Activated naive CD4-positive, alpha-beta T cell treated with anti-CD3 and anti-CD28 coated beads, Interleukin-2, amount 50 U/mL, for 24 hours (primary cell): ENCODE data around the gene PCDH7.

Experiments
- H3K27ac Mint-ChIP-seq: one replicate; pipeline ENCODE4 v1.8.0; 2021; ENCODE audit warnings: mild to moderate bottlenecking, mixed read lengths
- H3K27me3 Mint-ChIP-seq: one replicate; pipeline ENCODE4 v1.8.0; 2021; ENCODE audit warnings: mixed read lengths
- H3K36me3 Mint-ChIP-seq: one replicate; pipeline ENCODE4 v1.8.0; 2021; ENCODE audit warnings: mixed read lengths
- H3K4me1 Mint-ChIP-seq: one replicate; pipeline ENCODE4 v1.8.0; 2021; ENCODE audit warnings: mixed read lengths
- H3K4me3 Mint-ChIP-seq: one replicate; pipeline ENCODE4 v1.8.0; 2021; ENCODE audit warnings: mild to moderate bottlenecking, mixed read lengths
- H3K9me3 Mint-ChIP-seq: one replicate; pipeline ENCODE4 v1.8.0; 2021; ENCODE audit warnings: mixed read lengths

The PCDH7 gene

DNA sequence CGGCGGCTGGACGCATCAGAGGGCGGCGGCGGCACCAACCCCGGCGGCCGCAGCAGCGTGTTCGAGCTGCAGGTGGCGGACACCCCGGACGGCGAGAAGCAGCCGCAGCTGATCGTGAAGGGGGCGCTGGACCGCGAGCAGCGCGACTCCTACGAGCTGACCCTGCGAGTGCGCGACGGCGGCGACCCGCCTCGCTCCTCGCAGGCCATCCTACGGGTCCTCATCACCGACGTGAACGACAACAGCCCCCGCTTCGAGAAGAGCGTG lies 1.9 kb downstream of the PCDH7 start:
- peaks cover 46% of the 10 kb centered on the region for H3K27me3 Mint-ChIP-seq
- no peak overlapping the region for H3K4me3 Mint-ChIP-seq
- H3K9me3 Mint-ChIP-seq, result no peaks in the 10 kb centered on the region
- H3K27ac Mint-ChIP-seq, result no peak overlapping the region
- no peaks in the 10 kb centered on the region for H3K36me3 Mint-ChIP-seq
- H3K4me1 Mint-ChIP-seq, result peaks cover 33% of the 10 kb centered on the region

DNA sequence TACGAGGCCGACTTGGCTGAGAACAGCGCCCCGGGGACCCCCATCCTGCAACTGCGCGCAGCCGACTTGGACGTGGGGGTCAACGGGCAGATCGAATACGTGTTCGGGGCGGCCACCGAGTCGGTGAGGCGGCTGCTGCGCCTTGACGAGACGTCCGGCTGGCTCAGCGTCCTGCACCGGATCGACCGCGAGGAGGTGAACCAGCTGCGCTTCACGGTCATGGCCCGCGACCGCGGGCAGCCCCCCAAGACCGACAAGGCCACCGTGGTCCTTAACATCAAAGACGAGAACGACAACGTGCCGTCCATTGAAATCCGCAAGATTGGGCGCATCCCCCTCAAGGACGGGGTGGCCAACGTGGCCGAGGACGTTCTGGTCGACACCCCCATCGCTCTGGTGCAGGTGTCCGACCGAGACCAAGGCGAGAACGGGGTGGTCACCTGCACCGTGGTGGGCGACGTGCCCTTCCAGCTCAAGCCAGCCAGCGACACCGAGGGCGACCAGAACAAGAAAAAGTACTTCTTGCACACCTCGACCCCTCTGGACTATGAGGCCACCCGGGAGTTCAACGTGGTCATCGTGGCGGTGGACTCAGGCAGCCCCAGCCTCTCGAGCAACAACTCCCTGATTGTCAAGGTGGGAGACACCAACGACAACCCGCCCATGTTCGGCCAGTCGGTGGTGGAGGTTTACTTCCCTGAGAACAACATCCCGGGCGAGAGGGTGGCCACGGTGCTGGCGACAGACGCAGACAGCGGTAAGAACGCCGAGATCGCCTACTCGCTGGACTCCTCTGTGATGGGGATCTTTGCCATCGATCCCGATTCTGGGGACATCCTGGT lies 2.4 kb downstream of the PCDH7 start:
- Mint-ChIP-seq H3K4me3 (no peak overlapping the region), H3K9me3 (no peaks in the 10 kb centered on the region), H3K36me3 (no peaks in the 10 kb centered on the region), H3K27ac (no peak overlapping the region), H3K4me1 (peaks cover 29% of the 10 kb centered on the region), H3K27me3 (peaks cover 42% of the 10 kb centered on the region)

DNA sequence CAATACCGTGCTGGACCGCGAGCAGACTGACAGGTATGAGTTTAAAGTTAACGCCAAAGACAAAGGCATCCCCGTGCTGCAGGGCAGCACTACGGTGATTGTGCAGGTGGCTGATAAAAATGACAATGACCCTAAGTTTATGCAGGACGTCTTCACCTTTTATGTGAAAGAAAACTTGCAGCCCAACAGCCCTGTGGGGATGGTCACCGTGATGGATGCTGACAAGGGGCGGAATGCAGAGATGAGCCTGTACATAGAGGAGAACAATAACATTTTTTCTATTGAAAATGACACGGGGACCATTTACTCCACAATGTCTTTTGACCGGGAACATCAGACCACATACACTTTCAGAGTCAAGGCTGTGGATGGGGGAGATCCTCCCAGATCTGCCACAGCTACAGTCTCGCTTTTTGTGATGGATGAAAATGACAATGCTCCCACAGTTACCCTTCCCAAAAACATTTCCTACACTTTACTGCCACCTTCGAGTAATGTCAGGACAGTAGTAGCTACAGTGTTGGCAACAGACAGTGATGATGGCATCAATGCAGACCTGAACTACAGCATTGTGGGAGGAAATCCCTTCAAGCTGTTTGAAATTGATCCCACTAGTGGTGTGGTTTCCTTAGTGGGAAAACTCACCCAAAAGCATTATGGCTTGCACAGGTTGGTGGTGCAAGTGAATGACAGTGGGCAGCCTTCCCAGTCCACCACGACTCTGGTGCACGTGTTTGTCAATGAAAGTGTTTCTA lies 3.2 kb downstream of the PCDH7 start:
- peaks cover 24% of the 10 kb centered on the region for H3K4me1 Mint-ChIP-seq
- H3K36me3 Mint-ChIP-seq, result no peaks in the 10 kb centered on the region
- no peak overlapping the region for H3K27ac Mint-ChIP-seq
- peaks cover 38% of the 10 kb centered on the region for H3K27me3 Mint-ChIP-seq
- H3K4me3 Mint-ChIP-seq, result no peak overlapping the region
- no peaks in the 10 kb centered on the region for H3K9me3 Mint-ChIP-seq

DNA sequence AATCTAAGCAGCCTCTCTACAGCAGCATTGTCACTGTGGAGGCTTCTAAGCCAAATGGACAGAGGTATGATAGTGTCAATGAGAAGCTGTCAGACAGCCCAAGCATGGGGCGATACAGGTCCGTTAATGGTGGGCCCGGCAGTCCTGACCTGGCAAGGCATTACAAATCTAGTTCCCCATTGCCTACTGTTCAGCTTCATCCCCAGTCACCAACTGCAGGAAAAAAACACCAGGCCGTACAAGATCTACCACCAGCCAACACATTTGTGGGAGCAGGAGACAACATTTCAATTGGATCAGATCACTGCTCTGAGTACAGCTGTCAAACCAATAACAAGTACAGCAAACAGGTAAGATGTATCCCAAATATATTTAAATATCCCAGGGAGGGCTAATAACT lies 4.1 kb downstream of the PCDH7 start:
- Mint-ChIP-seq H3K9me3 (no peaks in the 10 kb centered on the region), H3K4me3 (no peak overlapping the region), H3K36me3 (no peaks in the 10 kb centered on the region), H3K4me1 (peaks cover 15% of the 10 kb centered on the region), H3K27ac (no peak overlapping the region), H3K27me3 (peaks cover 30% of the 10 kb centered on the region)

DNA sequence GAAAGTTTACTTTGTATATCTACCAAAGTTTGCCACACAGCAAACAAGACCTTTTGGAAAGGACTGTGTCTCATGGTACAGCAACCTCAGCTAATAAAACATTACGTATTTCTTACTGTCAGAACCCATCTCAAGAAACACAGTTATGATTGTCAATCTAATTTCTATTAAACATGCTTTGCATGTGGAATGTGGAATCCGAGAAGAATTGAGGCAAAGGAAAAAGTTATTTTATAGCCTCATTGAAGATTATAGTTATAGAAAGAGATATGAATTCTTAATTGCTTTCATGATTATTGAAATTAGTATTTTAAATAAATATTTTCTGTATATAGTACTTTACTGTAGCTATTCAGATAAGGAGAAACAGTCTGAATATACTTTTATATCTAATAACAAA lies 5.4 kb downstream of the PCDH7 start:
- H3K36me3 Mint-ChIP-seq, result no peaks in the 10 kb centered on the region
- no peak overlapping the region for H3K27ac Mint-ChIP-seq
- H3K4me3 Mint-ChIP-seq, result no peak overlapping the region
- peaks cover 5% of the 10 kb centered on the region for H3K4me1 Mint-ChIP-seq
- H3K9me3 Mint-ChIP-seq, result no peaks in the 10 kb centered on the region
- H3K27me3 Mint-ChIP-seq, result peaks cover 24% of the 10 kb centered on the region

DNA sequence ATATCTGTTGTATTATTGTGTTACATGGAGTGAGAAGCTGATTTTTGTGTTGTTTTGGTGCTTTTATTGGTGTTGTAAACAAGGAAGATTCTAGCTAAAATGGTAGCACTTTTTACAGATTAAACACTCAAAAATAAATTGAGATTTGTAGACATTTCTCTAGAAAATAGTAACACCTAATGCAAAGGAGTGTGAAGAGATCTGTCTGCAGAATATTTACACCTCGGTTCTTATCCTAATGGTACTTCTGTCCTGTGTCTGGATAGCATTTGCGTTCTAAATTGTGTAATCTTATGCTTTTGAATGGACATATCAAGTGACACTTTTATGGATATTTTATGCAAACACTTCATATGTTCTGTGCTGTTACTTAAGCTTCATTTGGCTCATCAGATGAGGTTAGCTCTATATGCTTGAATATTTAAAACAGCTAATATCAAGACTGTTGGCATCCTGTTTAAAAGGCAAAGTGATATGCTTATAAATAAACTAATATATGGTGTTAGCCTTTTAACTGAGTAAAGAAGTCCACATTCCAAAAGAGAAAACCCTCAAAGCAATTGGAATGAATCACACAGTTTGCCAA lies 6.0 kb downstream of the PCDH7 start:
- Mint-ChIP-seq H3K4me3 (no peak overlapping the region), H3K27me3 (peaks cover 21% of the 10 kb centered on the region), H3K4me1 (no peaks in the 10 kb centered on the region), H3K27ac (no peak overlapping the region), H3K36me3 (no peaks in the 10 kb centered on the region), H3K9me3 (no peaks in the 10 kb centered on the region)

DNA sequence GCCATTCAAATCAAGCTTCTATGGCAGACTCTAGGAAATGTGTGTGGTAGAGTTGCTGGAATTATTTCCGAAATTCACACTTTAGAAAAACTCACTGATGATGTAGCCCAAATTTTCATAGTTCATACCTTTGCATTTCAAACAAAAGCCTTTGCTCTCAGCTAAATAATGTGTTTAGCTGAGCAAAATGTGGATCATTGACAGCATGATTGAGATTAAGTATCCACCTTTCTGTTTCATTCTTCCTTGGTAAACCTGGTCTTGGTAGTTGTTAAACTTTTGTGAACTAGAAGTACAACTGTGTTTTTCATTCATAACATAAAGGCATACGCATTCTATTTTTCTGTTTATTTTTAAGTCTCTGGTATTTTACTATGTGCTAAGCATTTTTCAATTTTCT lies 7.2 kb downstream of the PCDH7 start:
- Mint-ChIP-seq H3K9me3 (no peaks in the 10 kb centered on the region), H3K27ac (no peak overlapping the region), H3K4me1 (no peaks in the 10 kb centered on the region), H3K4me3 (no peak overlapping the region), H3K36me3 (no peaks in the 10 kb centered on the region), H3K27me3 (peaks cover 20% of the 10 kb centered on the region)

DNA sequence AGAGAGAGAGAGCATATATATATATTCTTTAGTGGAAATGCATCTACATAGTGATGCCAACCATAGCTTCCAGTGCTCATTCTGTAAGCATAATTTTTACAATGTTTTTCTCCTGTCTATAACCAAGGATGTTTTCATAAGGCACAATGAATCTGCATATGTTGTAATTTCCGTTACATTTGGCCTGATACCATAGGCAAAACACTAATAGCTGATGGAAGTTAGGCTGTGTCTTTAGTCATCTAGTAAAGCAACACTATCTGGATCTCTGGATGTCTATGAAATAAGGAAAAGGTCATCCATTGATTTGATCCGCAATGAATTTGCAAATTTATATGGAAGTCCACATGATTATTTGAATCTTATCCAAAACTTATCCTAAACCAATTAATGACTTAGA lies 8.1 kb downstream of the PCDH7 start:
- Mint-ChIP-seq H3K9me3 (no peaks in the 10 kb centered on the region), H3K4me1 (no peaks in the 10 kb centered on the region), H3K4me3 (no peak overlapping the region), H3K27ac (no peak overlapping the region), H3K36me3 (no peaks in the 10 kb centered on the region), H3K27me3 (peaks cover 11% of the 10 kb centered on the region)

DNA sequence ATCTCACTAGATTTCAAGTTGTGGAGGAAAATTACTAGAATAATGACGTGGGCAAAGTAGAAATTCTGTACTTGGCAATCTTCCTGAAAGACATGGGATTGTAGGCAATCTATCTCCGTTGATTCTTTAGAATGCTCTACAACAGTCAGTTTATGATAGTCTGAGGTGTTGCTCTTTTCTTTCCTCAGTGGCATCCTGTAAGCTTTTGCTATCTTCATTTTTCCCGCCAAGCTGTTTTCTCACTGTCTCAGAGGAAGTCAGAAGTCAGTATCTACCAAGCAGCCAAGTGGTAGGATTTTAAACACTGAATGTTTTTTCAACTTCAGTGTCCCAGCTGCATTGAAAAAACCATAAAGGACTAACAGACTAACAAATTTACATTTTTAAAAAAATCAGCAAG lies 23.7 kb downstream of the PCDH7 start:
- Mint-ChIP-seq H3K27ac (no peak overlapping the region), H3K9me3 (peaks cover 2% of the 10 kb centered on the region), H3K36me3 (no peaks in the 10 kb centered on the region), H3K27me3 (no peaks in the 10 kb centered on the region), H3K4me3 (no peak overlapping the region), H3K4me1 (no peaks in the 10 kb centered on the region)

DNA sequence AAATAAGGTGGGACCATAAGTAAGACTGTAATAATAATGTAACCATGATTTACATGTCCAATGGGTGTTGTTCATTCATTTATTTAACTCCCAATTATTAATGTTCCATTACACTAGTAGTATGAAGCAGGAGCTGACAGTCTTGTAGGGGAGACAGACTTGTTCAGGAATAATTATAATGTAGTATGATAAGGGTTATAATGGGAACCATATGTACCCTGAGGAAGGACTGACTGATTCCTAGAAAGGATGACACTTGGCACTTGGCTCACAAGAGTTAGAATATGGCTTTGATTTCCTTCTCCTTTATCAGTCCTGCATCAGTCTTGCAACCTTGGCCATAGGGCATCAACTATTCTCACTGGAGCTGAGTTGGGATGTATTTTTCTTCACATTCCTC lies 24.2 kb downstream of the PCDH7 start:
- Mint-ChIP-seq H3K9me3 (peaks cover 5% of the 10 kb centered on the region), H3K4me3 (no peak overlapping the region), H3K4me1 (no peaks in the 10 kb centered on the region), H3K27me3 (no peaks in the 10 kb centered on the region), H3K36me3 (no peaks in the 10 kb centered on the region), H3K27ac (no peak overlapping the region)

DNA sequence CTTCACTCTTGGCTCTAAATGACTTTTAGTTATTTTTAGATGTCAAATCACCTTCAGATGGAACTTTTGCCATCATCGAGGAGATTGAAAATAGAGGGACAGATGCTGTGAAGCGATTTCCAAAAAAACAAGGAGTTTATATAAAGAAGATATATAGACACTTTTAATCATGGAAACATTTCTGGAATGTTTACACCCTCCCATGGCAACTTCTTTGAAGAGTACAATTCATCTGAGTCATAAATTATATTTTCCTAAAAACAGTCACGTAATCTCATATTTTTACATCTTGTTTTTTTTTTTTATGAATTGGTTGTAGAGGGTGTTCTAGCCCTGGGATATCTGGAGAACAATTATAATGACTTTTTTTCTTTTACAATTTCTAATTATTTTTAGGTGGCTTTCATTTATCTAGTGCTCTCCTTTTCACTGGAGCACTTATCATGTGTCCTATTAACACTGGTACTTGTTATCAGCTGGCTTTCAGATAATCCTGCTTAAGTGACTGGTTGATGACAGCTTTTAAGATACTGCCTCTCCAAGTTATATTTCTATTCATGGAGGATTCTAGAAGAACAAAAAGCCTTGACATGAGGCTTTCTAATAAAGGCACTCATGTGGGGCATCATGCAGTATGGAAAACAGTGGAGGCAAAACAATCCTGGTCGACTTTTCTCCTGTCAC lies 24.9 kb downstream of the PCDH7 start:
- no peaks in the 10 kb centered on the region for H3K4me1 Mint-ChIP-seq
- no peak overlapping the region for H3K4me3 Mint-ChIP-seq
- no peak overlapping the region for H3K27ac Mint-ChIP-seq
- no peaks in the 10 kb centered on the region for H3K36me3 Mint-ChIP-seq
- H3K27me3 Mint-ChIP-seq, result no peaks in the 10 kb centered on the region
- peaks cover 5% of the 10 kb centered on the region for H3K9me3 Mint-ChIP-seq

DNA sequence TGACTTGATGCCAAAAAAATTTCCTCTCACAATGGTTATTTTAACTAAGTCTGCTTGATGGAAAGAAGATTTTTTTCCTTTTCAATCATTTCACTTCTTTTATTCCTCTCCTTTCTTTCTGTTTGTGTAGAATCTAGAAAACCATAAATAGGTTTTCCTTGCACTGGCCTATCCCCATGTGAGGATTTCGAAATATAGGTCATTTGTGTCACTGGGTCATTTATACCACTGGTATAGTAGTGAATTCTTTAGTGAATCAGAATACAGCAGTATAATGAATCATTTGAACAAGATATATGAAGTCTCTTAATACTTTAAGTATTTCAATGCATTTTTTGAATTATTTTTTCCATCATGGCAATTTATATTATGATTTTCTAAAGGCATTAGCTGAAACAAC lies 26.6 kb downstream of the PCDH7 start:
- no peak overlapping the region for H3K27ac Mint-ChIP-seq

DNA sequence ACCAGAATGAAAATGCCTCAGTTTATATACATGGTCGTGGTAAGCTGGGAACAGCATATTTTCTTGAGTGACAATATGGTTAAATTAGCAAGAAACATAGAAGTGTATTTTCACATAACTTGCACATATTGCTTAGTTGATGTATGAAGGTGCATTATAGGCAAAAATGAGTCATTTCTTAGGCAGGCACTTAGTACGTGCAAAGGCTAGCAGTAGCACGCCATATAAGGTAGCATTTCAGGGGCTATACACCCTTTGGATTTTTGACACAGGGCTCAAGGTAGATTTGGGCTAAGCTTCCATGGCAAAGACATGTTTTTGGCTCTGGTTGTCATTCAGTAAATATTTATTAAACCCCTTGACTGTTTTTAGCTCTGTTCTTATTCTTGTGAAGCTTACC lies 33.1 kb downstream of the PCDH7 start:
- H3K4me3 Mint-ChIP-seq, result no peak overlapping the region
- H3K27me3 Mint-ChIP-seq, result no peaks in the 10 kb centered on the region
- H3K27ac Mint-ChIP-seq, result no peak overlapping the region
- no peaks in the 10 kb centered on the region for H3K4me1 Mint-ChIP-seq
- H3K9me3 Mint-ChIP-seq, result peaks cover 5% of the 10 kb centered on the region
- H3K36me3 Mint-ChIP-seq, result no peaks in the 10 kb centered on the region

More for the DNA sequence above, 26.6 kb downstream of the PCDH7 start:
- Mint-ChIP-seq H3K27me3 (no peaks in the 10 kb centered on the region), H3K9me3 (peaks cover 5% of the 10 kb centered on the region), H3K36me3 (no peaks in the 10 kb centered on the region), H3K4me3 (no peak overlapping the region), H3K4me1 (no peaks in the 10 kb centered on the region)

DNA sequence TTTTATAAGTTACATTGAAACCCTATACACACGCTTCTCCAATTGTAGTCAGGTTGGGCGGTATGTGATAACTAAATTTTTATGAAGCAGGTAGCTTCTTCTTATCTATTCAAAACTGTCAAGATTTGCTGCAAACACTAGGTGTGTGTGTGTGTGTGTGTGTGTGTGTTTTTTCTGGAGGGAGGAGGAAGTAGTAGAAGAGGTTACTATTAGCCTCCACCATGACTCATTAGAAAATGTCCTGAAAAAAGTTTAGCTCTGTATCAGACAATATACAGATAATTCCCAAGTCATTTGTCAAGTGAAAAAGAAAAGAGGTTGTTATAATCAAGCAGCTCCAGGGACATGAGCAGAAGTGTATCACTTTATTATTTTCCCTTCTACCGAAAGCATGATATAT lies 33.9 kb downstream of the PCDH7 start:
- Mint-ChIP-seq H3K4me1 (no peaks in the 10 kb centered on the region), H3K9me3 (peaks cover 2% of the 10 kb centered on the region), H3K27ac (no peak overlapping the region), H3K4me3 (no peak overlapping the region), H3K36me3 (no peaks in the 10 kb centered on the region), H3K27me3 (no peaks in the 10 kb centered on the region)

DNA sequence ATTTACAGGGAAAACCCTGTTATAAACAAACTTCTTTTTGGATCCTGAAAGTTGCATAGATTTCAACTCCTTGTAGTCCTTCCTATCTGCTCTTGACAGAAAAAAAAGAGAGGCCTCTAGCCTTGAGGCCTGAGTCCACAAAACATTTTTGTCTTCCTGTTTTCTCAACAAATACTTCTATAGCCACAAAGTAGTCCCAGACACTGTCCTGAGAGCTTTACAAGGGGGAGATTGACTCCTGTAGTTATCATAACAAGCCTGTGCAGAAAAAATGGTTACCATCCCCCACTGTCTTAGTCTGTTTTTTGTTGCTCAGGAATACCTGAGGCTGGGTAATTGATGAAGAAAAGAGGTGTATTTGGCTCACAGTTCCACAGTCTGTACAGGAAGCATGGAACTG lies 35.2 kb downstream of the PCDH7 start:
- Mint-ChIP-seq H3K4me1 (no peaks in the 10 kb centered on the region), H3K9me3 (no peaks in the 10 kb centered on the region), H3K4me3 (no peak overlapping the region), H3K27ac (no peak overlapping the region), H3K27me3 (no peaks in the 10 kb centered on the region), H3K36me3 (no peaks in the 10 kb centered on the region)

DNA sequence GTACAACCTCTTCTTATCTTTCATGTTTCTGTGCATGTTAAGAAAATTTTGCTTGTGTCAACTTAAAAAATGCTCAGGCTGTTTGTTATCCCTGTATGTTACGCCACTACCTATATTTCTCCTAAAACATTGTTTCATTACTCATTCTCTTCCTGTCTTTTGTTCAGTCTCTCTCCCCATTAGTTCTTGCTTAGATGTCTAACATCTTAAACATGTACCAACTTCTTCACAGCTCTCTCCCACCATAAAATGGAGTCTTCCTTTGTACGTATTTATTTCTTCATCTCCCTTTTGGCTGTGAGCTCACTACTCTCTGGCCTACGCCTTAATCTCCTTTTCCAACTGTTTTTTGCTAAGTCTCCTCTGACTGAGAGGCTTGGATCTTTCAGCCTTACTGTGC lies 36.4 kb downstream of the PCDH7 start:
- no peaks in the 10 kb centered on the region for H3K27me3 Mint-ChIP-seq
- H3K4me1 Mint-ChIP-seq, result no peaks in the 10 kb centered on the region
- H3K36me3 Mint-ChIP-seq, result no peaks in the 10 kb centered on the region
- H3K9me3 Mint-ChIP-seq, result no peaks in the 10 kb centered on the region
- no peak overlapping the region for H3K4me3 Mint-ChIP-seq
- no peak overlapping the region for H3K27ac Mint-ChIP-seq
